ENCODE data around the gene KLHDC8A. TPM values are rescaled to one million over a fixed set of nuclear protein-coding genes. Genes with fewer than 3 reads are reported as not detected.
"Not testable (repeated sequence)": the region's sequence is repeated elsewhere in the genome, so short reads cannot be mapped to it uniquely, and the experiment has no call there.

The KLHDC8A gene, protein sequence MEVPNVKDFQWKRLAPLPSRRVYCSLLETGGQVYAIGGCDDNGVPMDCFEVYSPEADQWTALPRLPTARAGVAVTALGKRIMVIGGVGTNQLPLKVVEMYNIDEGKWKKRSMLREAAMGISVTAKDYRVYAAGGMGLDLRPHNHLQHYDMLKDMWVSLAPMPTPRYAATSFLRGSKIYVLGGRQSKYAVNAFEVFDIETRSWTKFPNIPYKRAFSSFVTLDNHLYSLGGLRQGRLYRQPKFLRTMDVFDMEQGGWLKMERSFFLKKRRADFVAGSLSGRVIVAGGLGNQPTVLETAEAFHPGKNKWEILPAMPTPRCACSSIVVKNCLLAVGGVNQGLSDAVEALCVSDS
- 1.5 TPM for total RNA-seq (ENCODE audit: unreplicated experiment)
- long read RNA-seq, partial matches to known transcripts: 1 of 1 reads
- long read RNA-seq, other reads (novel, unspliced or antisense): 0 of 1 reads

- H3K9me3 Mint-ChIP-seq (ENCODE audit: unreplicated experiment): no peaks in the 10 kb centered on the region
- no peak within 1 kb of the TSS for H3K27ac Mint-ChIP-seq (ENCODE audit: unreplicated experiment)
- H3K27me3 Mint-ChIP-seq (ENCODE audit: unreplicated experiment): peaks cover 2% of the 10 kb centered on the region
- H3K4me3 Mint-ChIP-seq (ENCODE audit: unreplicated experiment): no peak within 1 kb of the TSS
- TF ChIP-seq CTCF (IDR thresholded peaks at IDR 0.05; ENCODE audit: unreplicated experiment): no peak
- no peaks in the 10 kb centered on the region for H3K36me3 Mint-ChIP-seq (ENCODE audit: low read depth, unreplicated experiment)
- H3K4me1 Mint-ChIP-seq (ENCODE audit: unreplicated experiment): peaks cover 7% of the 10 kb centered on the region
- no peak for DNase-seq (ENCODE audit: low spot score)
Measured at GRCh38 chr1:205356440-205357139, at the start of gene KLHDC8A. Gene KLHDC8A (minus strand): TSS chr1:205356922. CDS start chr1:205343604, 13,318 bp downstream.

DNA sequence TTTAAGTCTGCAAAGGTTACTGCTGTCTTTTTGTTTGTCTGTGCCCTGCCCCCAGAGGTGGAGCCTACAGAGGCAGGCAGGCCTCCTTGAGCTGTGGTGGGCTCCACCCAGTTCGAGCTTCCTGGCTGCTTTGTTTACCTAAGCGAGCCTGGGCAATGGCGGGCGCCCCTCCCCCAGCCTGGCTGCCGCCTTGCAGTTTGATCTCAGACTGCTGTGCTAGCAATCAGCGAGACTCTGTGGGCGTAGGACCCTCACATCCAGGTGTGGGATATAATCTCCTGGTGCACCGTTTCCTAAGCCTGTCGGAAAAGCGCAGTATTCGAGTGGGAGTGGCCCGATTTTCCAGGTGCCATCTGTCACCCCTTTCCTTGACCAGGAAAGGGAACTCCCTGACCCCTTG lies 49.5 kb upstream of the KLHDC8A start:
- not testable (repeated sequence) for H3K4me1 Mint-ChIP-seq (ENCODE audit: unreplicated experiment)

GRCh38 chr1:205404484-205404883 lies 47.8 kb upstream of the KLHDC8A start:
- not testable (repeated sequence) for H3K9me3 Mint-ChIP-seq (ENCODE audit: unreplicated experiment); H3K27ac Mint-ChIP-seq (ENCODE audit: unreplicated experiment); H3K27me3 Mint-ChIP-seq (ENCODE audit: unreplicated experiment); H3K4me1 Mint-ChIP-seq (ENCODE audit: unreplicated experiment); DNase-seq (ENCODE audit: low spot score); H3K36me3 Mint-ChIP-seq (ENCODE audit: low read depth, unreplicated experiment); H3K4me3 Mint-ChIP-seq (ENCODE audit: unreplicated experiment)

More for the DNA sequence above, 49.5 kb upstream of the KLHDC8A start:
- H3K36me3 Mint-ChIP-seq (ENCODE audit: low read depth, unreplicated experiment); H3K27me3 Mint-ChIP-seq (ENCODE audit: unreplicated experiment); DNase-seq (ENCODE audit: low spot score); H3K27ac Mint-ChIP-seq (ENCODE audit: unreplicated experiment); H3K9me3 Mint-ChIP-seq (ENCODE audit: unreplicated experiment); H3K4me3 Mint-ChIP-seq (ENCODE audit: unreplicated experiment): not testable (repeated sequence)

GRCh38 chr1:205398586-205398985 lies 41.9 kb upstream of the KLHDC8A start:
- Mint-ChIP-seq H3K27me3 (ENCODE audit: unreplicated experiment) (peaks cover 3% of the 10 kb centered on the region), H3K4me3 (ENCODE audit: unreplicated experiment) (no peak overlapping the region), H3K9me3 (ENCODE audit: unreplicated experiment) (no peaks in the 10 kb centered on the region), H3K27ac (ENCODE audit: unreplicated experiment) (no peak overlapping the region), H3K4me1 (ENCODE audit: unreplicated experiment) (no peaks in the 10 kb centered on the region), H3K36me3 (ENCODE audit: low read depth, unreplicated experiment) (no peaks in the 10 kb centered on the region)
- TF ChIP-seq CTCF (IDR thresholded peaks at IDR 0.05; ENCODE audit: unreplicated experiment): no peak
- no peak for DNase-seq (ENCODE audit: low spot score)

GRCh38 chr1:205396967-205397616 lies 40.4 kb upstream of the KLHDC8A start:
- no peaks in the 10 kb centered on the region for H3K36me3 Mint-ChIP-seq (ENCODE audit: low read depth, unreplicated experiment)
- peak; percentile 35 for DNase-seq (ENCODE audit: low spot score)
- H3K27me3 Mint-ChIP-seq (ENCODE audit: unreplicated experiment): peaks cover 3% of the 10 kb centered on the region
- peak; percentile 73 for TF ChIP-seq CTCF (IDR thresholded peaks at IDR 0.05; ENCODE audit: unreplicated experiment)
- H3K9me3 Mint-ChIP-seq (ENCODE audit: unreplicated experiment): no peaks in the 10 kb centered on the region
- H3K4me3 Mint-ChIP-seq (ENCODE audit: unreplicated experiment): no peak overlapping the region
- H3K4me1 Mint-ChIP-seq (ENCODE audit: unreplicated experiment): no peaks in the 10 kb centered on the region
- H3K27ac Mint-ChIP-seq (ENCODE audit: unreplicated experiment): no peak overlapping the region

All from endothelial cell (in vitro differentiated cells).